HCT116 (cell line): ENCODE results near the gene LAMC3. TPM values are rescaled to one million over a fixed set of nuclear protein-coding genes. Genes with fewer than 3 reads are reported as not detected.
A peak's percentile ranks its signal among the peaks of the same experiment; 100 is the strongest.

ENCODE experiments used
- ATAC-seq: fragments of 200-7000 bp; cut with Tn5 transposase; 2 replicates; pipeline ENCODE4 v1.9.1; 2020; ENCODE audit warnings: mild to moderate bottlenecking, moderate library complexity
- BruUV-seq: library from RNA; stranded (reverse); fragments of 400-500 nt; replicated peaks from 2 replicates; lab custom pipeline; 2021; lab: Mats Ljungman, UMichigan
- CTCF ChIA-PET: fragments of 300-600 bp; sonication (Branson Sonifier 250); formaldehyde crosslinking; loops from one replicate; lab custom pipeline; 2021; ENCODE audit warnings: antibody characterized with exemption; lab: Charles Lee
- POLR2A ChIA-PET: fragments of 300-600, 350-600 bp; sonication (Branson Sonifier 250); formaldehyde crosslinking; loops from one replicate; lab custom pipeline; 2021; ENCODE audit warnings: antibody characterized with exemption; lab: Charles Lee
- RAD21 ChIA-PET, 2 experiments: fragments of 300-600 bp; sonication (Branson Sonifier 250); formaldehyde crosslinking; loops; one replicate each; lab custom pipeline; 2023; ENCODE audit warnings: low total read pairs in 2 of 2; ENCODE audit not compliant: uncharacterized antibody in 2 of 2, unreplicated experiment in 2 of 2, low non-redundant PET in 1 of 2; lab: Charles Lee
- DNase-seq: peaks from one replicate; pipeline ENCODE4 v3.0.0-alpha.2; 2010; ENCODE audit warnings: low read depth, low spot score
- H2AFZ ChIP-seq: fragments of 200-600 bp; shearing (Covaris generic), sonication (generic); 2 replicates; pipeline ENCODE4 v1.6.1; 2017; ENCODE audit warnings: low read depth, mixed run types, mixed read lengths, antibody characterized with exemption, low read length; ENCODE audit not compliant: poor library complexity, severe bottlenecking
- H3K27ac ChIP-seq: 2 replicates; pipeline ENCODE4 v1.5.1; 2012; ENCODE audit warnings: low read depth, low read length
- H3K27me3 ChIP-seq: fragments of 200-600 bp; sonication (generic); 2 replicates; pipeline ENCODE4 v1.6.1; 2016; ENCODE audit warnings: mixed run types, low read length, mixed read lengths; ENCODE audit not compliant: insufficient read depth
- H3K36me3 ChIP-seq, 2 experiments: fragments of 200-500 bp in 1 of 2; fragments of 200-600 bp in 1 of 2; sonication (Bioruptor generic) in 1 of 2; sonication (generic) in 1 of 2; 2 replicates each; pipeline versions ENCODE4 v1.5.1 to v1.6.1; 2014 to 2016; ENCODE audit warnings: low read length in 2 of 2, inconsistent platforms in 1 of 2, mixed read lengths in 1 of 2, mixed run types in 1 of 2; ENCODE audit not compliant: insufficient read depth in 2 of 2, control insufficient read depth in 1 of 2
- H3K4me1 ChIP-seq, 2 experiments: fragments of 200-600 bp in 1 of 2; sonication (generic) in 1 of 2; 2 replicates each; pipeline versions ENCODE4 v1.5.1 to v1.6.1; 2012 to 2017; ENCODE audit warnings: low read length in 2 of 2, inconsistent platforms in 1 of 2, mild to moderate bottlenecking in 1 of 2, mixed read lengths in 1 of 2, mixed run types in 1 of 2, moderate library complexity in 1 of 2; ENCODE audit not compliant: insufficient read depth in 2 of 2, control insufficient read depth in 1 of 2
- H3K4me2 ChIP-seq: fragments of 200-600 bp; sonication (generic); 2 replicates; pipeline ENCODE4 v1.6.1; 2017; ENCODE audit warnings: mixed run types, low read length, mixed read lengths
- H3K4me3 ChIP-seq, 2 experiments: fragments of 200-600 bp in 1 of 2; sonication (generic) in 1 of 2; replicated peaks in 1 of 2; 2 replicates each; pipeline ENCODE4 v1.5.1; 2011 to 2016; ENCODE audit warnings: low read length in 2 of 2, control low read depth in 1 of 2, low read depth in 1 of 2, mild to moderate bottlenecking in 1 of 2, mixed read lengths in 1 of 2, mixed run types in 1 of 2
- H3K79me2 ChIP-seq: fragments of 200-600 bp; sonication (generic); 2 replicates; pipeline ENCODE4 v1.6.1; 2017; ENCODE audit warnings: mild to moderate bottlenecking, mixed run types, low read length, moderate library complexity, mixed read lengths; ENCODE audit not compliant: insufficient read depth
- H3K9ac ChIP-seq: fragments of 200-600 bp; sonication (generic); 2 replicates; pipeline ENCODE4 v1.6.1; 2016; ENCODE audit warnings: low read length, mixed read lengths
- H3K9me2 ChIP-seq: fragments of 200-600 bp; sonication (generic), shearing (Covaris generic); 2 replicates; pipeline ENCODE4 v1.6.1; 2017; ENCODE audit warnings: mixed run types, mild to moderate bottlenecking, moderate library complexity; ENCODE audit not compliant: insufficient read depth
- H3K9me3 ChIP-seq, 2 experiments: fragments of 200-500 bp in 1 of 2; fragments of 200-600 bp in 1 of 2; sonication (Bioruptor generic) in 1 of 2; sonication (generic) in 1 of 2; 2 replicates each; pipeline ENCODE4 v1.6.1; 2014 to 2017; ENCODE audit warnings: low read length in 2 of 2, mixed read lengths in 2 of 2, inconsistent platforms in 1 of 2, low read depth in 1 of 2, mild to moderate bottlenecking in 1 of 2, mixed run types in 1 of 2, moderate library complexity in 1 of 2; ENCODE audit not compliant: control insufficient read depth in 1 of 2, insufficient read depth in 1 of 2
- H4K20me1 ChIP-seq: fragments of 200-600 bp; sonication (generic), shearing (Covaris generic); 2 replicates; pipeline ENCODE4 v1.6.1; 2017; ENCODE audit warnings: mixed run types, mild to moderate bottlenecking, moderate library complexity; ENCODE audit not compliant: insufficient read depth
- CEBPB ChIP-seq: IDR thresholded peaks from 2 replicates; pipeline ENCODE4 v1.6.1; 2012; ENCODE audit warnings: low read depth
- EGR1 ChIP-seq: IDR thresholded peaks from 2 replicates; pipeline ENCODE4 v1.6.1; 2012; ENCODE audit warnings: low read depth
- ELF1 ChIP-seq: IDR thresholded peaks from 2 replicates; pipeline ENCODE4 v1.6.1; 2012; ENCODE audit warnings: low read depth, borderline replicate concordance
- EZH2 ChIP-seq: fragments of 200-600 bp; sonication (generic); IDR thresholded peaks from 2 replicates; pipeline ENCODE4 v1.6.1; 2017; ENCODE audit warnings: antibody characterized with exemption, mixed run types
- FOSL1 ChIP-seq: IDR thresholded peaks from 2 replicates; pipeline ENCODE4 v1.6.1; 2012; ENCODE audit warnings: low read depth
- JUND ChIP-seq: IDR thresholded peaks from 2 replicates; pipeline ENCODE4 v1.6.1; 2012
- POLR2AphosphoS5 ChIP-seq: IDR thresholded peaks from 2 replicates; pipeline ENCODE4 v1.6.1; 2011; ENCODE audit warnings: mild to moderate bottlenecking, low read depth, low read length, moderate library complexity
- RAD21 ChIP-seq: IDR thresholded peaks from 2 replicates; pipeline ENCODE4 v1.6.1; 2012; ENCODE audit warnings: low read depth, mild to moderate bottlenecking
- SIN3A ChIP-seq: IDR thresholded peaks from 2 replicates; pipeline ENCODE4 v1.6.1; 2012; ENCODE audit warnings: low read depth
- SP1 ChIP-seq: IDR thresholded peaks from 2 replicates; pipeline ENCODE4 v1.6.1; 2012; ENCODE audit warnings: low read depth
- SRF ChIP-seq: IDR thresholded peaks from 2 replicates; pipeline ENCODE4 v1.6.1; 2012; ENCODE audit warnings: low read depth
- TCF7L2 ChIP-seq: IDR thresholded peaks from 2 replicates; pipeline ENCODE4 v1.7.0; 2011; ENCODE audit warnings: borderline replicate concordance, inconsistent platforms; ENCODE audit not compliant: insufficient read depth, insufficient read length; ENCODE audit errors: extremely low read depth
- YY1 ChIP-seq: IDR thresholded peaks from 2 replicates; pipeline ENCODE4 v1.6.1; 2011; ENCODE audit warnings: low read length, low read depth, moderate library complexity, mild to moderate bottlenecking; ENCODE audit not compliant: insufficient replicate concordance; ENCODE audit errors: extremely low read depth
- ZFX ChIP-seq: fragments of 450-650 bp; IDR thresholded peaks from 2 replicates; pipeline ENCODE4 v1.6.1; 2017
- ZNF274 ChIP-seq: fragments of 200-500 bp; sonication (Bioruptor generic); IDR thresholded peaks from 2 replicates; pipeline ENCODE4 v1.6.1; 2014; ENCODE audit warnings: mild to moderate bottlenecking, low read depth, low read length, inconsistent platforms
- intact Hi-C: fragments of 100-400 bp; cut with micrococcal nuclease; formaldehyde crosslinking; loops from 2 replicates; pipeline ENCODE4 v1.10.0; 2022
- total RNA-seq: library from RNA; stranded (reverse); gene quantifications from one replicate; pipeline ENCODE4 v1.2.1, GENCODE V29; 2021; ENCODE audit not compliant: unreplicated experiment
- TF ChIP-seq, protein P1 (sequence below): IDR thresholded peaks from 2 replicates; pipeline ENCODE4 v1.6.1; 2012
- TF ChIP-seq, protein P2 (sequence below): IDR thresholded peaks from 2 replicates; pipeline ENCODE4 v1.6.1; 2012
- TF ChIP-seq, protein P3 (sequence below): IDR thresholded peaks from 2 replicates; pipeline ENCODE4 v1.6.1; 2012; ENCODE audit warnings: low read depth
- TF ChIP-seq, protein P4 (sequence below): IDR thresholded peaks from 2 replicates; pipeline ENCODE4 v1.6.1; 2011; ENCODE audit warnings: mild to moderate bottlenecking, low read length, moderate library complexity; ENCODE audit not compliant: insufficient replicate concordance; ENCODE audit errors: extremely low read depth
- TF ChIP-seq, protein P5 (sequence below), 3 experiments: fragments of 200-600 bp in 1 of 3; sonication (generic) in 1 of 3; IDR thresholded peaks in 2 of 3; conservative IDR thresholded peaks in 1 of 3; 2 replicates each; pipeline ENCODE4 v1.5.1; 2012 to 2017; ENCODE audit warnings: low read depth in 2 of 3, low read length in 2 of 3, antibody characterized with exemption in 1 of 3, borderline replicate concordance in 1 of 3, control low read depth in 1 of 3, mild to moderate bottlenecking in 1 of 3, mixed read lengths in 1 of 3, mixed run types in 1 of 3, moderate library complexity in 1 of 3; ENCODE audit not compliant: insufficient read depth in 1 of 3

LAMC3 gene
- total RNA-seq, 1 experiment from 2014 or later = 7.7 TPM

DNA sequence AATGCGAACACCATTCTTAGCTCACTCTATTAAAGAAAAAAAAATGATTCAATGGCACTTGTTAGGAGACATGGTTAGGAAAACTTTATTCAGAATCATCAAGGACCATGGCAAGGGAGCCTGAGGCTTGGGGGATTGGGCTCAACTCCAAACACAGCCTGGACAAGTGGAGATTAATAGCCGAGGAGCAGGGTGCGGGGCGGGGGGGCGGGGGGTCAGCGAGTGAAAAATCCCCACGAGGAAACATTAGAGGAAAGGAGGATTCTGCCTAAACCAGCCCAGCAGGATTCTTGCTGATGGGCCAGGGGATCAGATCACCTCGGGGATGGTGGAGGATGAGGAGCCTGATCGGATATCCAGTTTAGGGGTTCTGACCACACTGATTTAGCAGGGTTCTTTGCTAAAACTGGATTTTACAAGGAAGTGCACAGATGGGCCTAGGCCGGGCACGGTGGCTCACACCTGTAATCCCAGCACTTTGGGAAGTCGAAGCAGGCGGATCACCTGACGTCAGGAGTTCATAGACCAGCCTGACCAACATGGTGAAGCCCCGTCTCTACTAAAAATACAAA lies 45.6 kb upstream of the LAMC3 start:
- Histone ChIP-seq H3K36me3 (no peaks in the 10 kb centered on the region), H3K27ac (no peak overlapping the region), H3K9me3 (peaks cover 0 to 5% of the 10 kb centered on the region in 2 experiments; a peak in 1 of 4 replicates), H2AFZ (peak overlapping the region; percentile 67), H4K20me1 (no peaks in the 10 kb centered on the region), H3K4me1 (peaks cover 12 to 22% of the 10 kb centered on the region in 2 experiments), H3K4me3 (0 out of 4 replicates have a peak overlapping the region, but pooled peaks of 1 of the 2 experiments have one; percentile 32), H3K9ac (peak overlapping the region; percentile 26), H3K79me2 (no peaks in the 10 kb centered on the region), H3K27me3 (peaks cover 5% of the 10 kb centered on the region; the same call in 1 of the 2 replicates), H3K4me2 (peak overlapping the region; percentile 80), H3K9me2 (no peaks in the 10 kb centered on the region)
- CTCF ChIA-PET = interaction anchor here (0.8 kb wide), 1 partner anchor 90 kb away, joined by 3 read pairs; no protein-coding TSS in a partner anchor
- intact Hi-C loops = no loop called here
- POLR2A ChIA-PET = no interaction called here
- TF ChIP-seq ELF1 = no peak
- no peak for TF ChIP-seq ZFX
- TF ChIP-seq, protein P1, sequence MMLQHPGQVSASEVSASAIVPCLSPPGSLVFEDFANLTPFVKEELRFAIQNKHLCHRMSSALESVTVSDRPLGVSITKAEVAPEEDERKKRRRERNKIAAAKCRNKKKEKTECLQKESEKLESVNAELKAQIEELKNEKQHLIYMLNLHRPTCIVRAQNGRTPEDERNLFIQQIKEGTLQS = no peak
- TF ChIP-seq, protein P2, sequence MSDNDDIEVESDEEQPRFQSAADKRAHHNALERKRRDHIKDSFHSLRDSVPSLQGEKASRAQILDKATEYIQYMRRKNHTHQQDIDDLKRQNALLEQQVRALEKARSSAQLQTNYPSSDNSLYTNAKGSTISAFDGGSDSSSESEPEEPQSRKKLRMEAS = no peak
- no peak for TF ChIP-seq SIN3A
- TF ChIP-seq POLR2AphosphoS5 = no peak
- TF ChIP-seq, protein P3, sequence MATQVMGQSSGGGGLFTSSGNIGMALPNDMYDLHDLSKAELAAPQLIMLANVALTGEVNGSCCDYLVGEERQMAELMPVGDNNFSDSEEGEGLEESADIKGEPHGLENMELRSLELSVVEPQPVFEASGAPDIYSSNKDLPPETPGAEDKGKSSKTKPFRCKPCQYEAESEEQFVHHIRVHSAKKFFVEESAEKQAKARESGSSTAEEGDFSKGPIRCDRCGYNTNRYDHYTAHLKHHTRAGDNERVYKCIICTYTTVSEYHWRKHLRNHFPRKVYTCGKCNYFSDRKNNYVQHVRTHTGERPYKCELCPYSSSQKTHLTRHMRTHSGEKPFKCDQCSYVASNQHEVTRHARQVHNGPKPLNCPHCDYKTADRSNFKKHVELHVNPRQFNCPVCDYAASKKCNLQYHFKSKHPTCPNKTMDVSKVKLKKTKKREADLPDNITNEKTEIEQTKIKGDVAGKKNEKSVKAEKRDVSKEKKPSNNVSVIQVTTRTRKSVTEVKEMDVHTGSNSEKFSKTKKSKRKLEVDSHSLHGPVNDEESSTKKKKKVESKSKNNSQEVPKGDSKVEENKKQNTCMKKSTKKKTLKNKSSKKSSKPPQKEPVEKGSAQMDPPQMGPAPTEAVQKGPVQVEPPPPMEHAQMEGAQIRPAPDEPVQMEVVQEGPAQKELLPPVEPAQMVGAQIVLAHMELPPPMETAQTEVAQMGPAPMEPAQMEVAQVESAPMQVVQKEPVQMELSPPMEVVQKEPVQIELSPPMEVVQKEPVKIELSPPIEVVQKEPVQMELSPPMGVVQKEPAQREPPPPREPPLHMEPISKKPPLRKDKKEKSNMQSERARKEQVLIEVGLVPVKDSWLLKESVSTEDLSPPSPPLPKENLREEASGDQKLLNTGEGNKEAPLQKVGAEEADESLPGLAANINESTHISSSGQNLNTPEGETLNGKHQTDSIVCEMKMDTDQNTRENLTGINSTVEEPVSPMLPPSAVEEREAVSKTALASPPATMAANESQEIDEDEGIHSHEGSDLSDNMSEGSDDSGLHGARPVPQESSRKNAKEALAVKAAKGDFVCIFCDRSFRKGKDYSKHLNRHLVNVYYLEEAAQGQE = no peak
- TF ChIP-seq RAD21 = no peak
- TF ChIP-seq JUND = no peak
- TF ChIP-seq, protein P4, sequence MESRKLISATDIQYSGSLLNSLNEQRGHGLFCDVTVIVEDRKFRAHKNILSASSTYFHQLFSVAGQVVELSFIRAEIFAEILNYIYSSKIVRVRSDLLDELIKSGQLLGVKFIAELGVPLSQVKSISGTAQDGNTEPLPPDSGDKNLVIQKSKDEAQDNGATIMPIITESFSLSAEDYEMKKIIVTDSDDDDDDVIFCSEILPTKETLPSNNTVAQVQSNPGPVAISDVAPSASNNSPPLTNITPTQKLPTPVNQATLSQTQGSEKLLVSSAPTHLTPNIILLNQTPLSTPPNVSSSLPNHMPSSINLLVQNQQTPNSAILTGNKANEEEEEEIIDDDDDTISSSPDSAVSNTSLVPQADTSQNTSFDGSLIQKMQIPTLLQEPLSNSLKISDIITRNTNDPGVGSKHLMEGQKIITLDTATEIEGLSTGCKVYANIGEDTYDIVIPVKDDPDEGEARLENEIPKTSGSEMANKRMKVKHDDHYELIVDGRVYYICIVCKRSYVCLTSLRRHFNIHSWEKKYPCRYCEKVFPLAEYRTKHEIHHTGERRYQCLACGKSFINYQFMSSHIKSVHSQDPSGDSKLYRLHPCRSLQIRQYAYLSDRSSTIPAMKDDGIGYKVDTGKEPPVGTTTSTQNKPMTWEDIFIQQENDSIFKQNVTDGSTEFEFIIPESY = no peak
- TF ChIP-seq FOSL1 = no peak
- TF ChIP-seq SP1 = no peak
- no peak for TF ChIP-seq ZNF274
- no peak for TF ChIP-seq EGR1
- no peak for TF ChIP-seq EZH2
- TF ChIP-seq CEBPB = no peak
- TF ChIP-seq SRF = no peak
- TF ChIP-seq YY1 = no peak
- TF ChIP-seq, protein P5, sequence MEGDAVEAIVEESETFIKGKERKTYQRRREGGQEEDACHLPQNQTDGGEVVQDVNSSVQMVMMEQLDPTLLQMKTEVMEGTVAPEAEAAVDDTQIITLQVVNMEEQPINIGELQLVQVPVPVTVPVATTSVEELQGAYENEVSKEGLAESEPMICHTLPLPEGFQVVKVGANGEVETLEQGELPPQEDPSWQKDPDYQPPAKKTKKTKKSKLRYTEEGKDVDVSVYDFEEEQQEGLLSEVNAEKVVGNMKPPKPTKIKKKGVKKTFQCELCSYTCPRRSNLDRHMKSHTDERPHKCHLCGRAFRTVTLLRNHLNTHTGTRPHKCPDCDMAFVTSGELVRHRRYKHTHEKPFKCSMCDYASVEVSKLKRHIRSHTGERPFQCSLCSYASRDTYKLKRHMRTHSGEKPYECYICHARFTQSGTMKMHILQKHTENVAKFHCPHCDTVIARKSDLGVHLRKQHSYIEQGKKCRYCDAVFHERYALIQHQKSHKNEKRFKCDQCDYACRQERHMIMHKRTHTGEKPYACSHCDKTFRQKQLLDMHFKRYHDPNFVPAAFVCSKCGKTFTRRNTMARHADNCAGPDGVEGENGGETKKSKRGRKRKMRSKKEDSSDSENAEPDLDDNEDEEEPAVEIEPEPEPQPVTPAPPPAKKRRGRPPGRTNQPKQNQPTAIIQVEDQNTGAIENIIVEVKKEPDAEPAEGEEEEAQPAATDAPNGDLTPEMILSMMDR (IDR thresholded peaks at IDR 0.05 in 2 of 3, conservative IDR thresholded peaks at IDR 0.05 in 1 of 3; ENCODE audit: borderline replicate concordance in 1 of 3, insufficient read depth in 1 of 3, low read depth in 2 of 3, low read length in 2 of 3) = no peak
- TF ChIP-seq TCF7L2 = no peak
- DNase-seq = no peak
- no TSS peak for BruUV-seq
- RAD21 ChIA-PET = interaction anchor here in 1 of 2 experiments (0.6 kb wide), 1 partner anchor 77 kb away, joined by 4 read pairs; no protein-coding TSS in a partner anchor
- ATAC-seq = no peak
